Inflammatory macrophage (primary cell): ENCODE data around the gene TBC1D5.

ENCODE experiments used
- DNase-seq, 2 donors: peaks; one replicate each; pipeline ENCODE4 v3.0.0-alpha.2; 2020 to 2022

TBC1D5 gene

DNA sequence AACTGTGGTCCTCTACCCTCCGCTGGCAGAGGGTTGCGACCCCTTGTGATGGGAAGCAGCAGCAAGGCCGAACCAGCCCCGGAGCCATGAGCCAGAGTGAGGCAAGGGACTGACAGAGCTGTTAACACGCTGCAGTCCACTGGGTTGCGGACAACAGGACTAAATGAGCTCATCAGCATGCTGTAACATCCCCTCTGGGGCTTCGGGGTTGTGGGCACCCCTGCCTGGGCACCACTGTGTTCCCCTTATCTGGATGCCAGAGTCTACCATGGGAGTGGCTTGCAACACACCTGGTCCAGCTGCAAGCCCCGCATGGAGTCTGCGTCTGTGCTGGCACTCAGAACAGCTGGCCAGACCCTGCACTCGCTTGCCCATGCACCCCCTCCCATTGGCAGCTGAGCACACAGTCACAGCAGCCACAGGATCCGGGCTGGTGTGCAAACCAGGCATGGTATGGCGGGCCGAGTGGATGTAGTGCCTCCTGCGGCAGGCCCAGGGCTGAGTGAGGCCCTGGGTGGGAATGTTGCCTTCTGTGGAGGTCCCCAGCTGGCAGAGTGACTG lies 453.5 kb downstream of the TBC1D5 start:
- no peak for DNase-seq

DNA sequence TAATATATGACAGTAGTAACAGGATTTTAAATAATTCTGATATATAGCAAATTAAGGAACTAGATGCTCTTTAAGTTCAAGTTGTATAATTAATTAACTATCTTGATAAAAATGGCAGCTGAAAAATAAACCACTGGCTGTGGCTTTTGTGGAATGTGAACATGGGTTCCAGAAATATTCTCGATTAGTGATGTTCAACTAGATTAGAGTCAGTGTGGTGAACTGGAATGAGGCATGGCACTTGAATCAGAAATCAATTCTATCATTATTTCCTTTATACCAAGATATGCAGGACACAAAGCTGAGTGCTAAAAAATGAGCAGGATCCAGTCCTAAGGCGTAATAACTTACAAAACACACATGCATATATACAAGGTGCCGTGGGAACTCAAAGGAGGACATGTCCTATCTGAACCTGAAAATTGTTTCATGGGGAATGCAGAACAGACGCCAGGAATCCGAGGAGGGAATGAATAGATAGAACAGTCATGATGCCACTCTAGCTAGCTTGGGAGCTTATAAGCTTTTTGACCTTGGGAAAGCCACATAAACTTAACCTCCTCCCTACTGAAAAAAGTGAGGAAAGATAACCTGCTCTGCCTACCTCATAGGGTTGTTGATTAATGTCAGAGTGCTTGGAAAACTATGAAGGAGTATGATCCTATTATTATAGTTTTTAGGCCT lies 455.3 kb downstream of the TBC1D5 start:
- no peak for DNase-seq

DNA sequence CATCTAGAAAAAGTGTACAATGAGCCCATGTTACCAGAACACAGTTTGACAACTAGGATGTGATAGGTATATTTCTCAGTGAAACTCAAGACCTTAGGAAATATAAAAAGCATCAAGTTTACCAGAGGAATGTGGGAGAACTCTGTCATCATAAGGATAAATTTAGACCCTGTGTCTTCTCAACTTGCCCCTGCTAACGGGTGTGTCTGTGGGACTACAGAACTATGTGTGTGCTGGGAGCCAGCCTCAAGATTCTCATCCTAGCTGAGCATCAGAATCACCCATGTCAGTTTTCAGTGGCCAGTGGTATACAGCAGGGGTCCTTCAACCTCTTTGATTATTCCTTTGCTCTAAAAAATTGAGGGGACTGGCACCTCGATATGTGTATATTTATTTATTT lies 464.4 kb downstream of the TBC1D5 start:
- no peak for DNase-seq

DNA sequence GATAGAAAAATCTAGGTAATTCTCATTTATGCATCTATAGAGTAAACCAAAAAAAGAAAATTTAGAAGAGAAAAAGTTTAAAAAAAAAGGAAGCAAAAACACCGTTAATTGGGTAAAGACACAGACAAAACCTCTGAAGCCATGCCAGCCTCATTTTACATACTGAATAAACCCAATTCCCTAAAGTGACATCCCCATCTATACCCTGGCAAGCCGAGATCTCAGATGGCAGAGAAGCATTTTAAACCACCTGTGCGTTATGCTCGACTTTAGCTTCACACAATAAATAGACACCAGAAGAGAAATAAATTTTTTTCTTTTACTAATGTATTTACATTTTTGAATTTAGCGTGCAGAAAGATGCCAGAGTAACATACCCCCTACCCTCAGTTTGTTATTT lies 475.6 kb downstream of the TBC1D5 start:
- no peak for DNase-seq

DNA sequence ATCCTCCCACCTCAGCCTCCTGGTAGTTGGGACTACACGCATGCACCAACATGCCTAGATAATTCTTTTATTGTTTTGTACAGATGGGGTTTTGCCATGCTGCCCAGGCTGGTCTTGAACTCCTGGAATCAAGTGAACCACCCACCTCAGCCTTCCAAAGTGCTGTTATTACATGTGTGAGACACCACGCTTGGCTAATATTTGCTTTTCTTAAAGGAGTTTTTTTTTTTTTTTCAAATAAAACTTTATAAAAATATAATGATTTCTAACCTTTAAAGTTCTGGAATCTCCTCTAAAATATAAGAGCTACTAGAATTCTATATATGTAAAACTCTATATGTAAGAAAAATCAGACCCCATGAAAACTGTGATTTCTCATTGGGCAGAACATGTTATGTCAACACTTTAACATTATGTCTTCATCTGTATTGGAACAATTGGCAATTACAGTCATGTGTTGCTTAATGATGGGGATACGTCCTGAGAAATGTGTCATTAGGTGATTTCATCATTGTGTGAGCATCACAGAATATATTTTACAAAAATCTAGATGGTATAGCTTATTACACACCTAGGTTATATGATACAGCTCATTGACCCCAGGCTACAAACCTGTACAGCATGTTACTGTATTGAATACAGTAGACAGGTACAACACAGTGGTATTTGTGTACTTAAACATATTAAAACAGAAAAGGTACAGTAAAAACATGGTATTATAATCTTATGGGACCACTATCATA lies 480.6 kb downstream of the TBC1D5 start:
- no peak for DNase-seq

DNA sequence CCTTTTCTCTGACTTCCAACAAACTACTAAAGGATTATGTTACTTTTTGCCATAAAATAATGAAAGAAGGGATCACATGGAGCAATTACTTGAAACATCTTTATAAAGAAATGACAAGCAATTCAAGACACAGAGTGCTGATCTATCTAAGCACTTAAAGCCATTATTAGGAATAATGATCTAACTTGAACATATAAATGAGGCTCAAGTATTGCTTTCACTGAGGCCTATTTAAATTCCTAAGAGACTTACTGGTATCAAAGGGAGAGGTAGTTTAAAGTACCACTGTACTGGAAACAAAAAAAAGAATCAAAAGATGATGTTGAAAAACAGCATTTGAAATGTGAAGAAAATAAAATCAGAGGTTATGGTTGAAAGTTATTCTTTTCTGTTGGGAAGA lies 482.2 kb downstream of the TBC1D5 start:
- DNase-seq: no peak

DNA sequence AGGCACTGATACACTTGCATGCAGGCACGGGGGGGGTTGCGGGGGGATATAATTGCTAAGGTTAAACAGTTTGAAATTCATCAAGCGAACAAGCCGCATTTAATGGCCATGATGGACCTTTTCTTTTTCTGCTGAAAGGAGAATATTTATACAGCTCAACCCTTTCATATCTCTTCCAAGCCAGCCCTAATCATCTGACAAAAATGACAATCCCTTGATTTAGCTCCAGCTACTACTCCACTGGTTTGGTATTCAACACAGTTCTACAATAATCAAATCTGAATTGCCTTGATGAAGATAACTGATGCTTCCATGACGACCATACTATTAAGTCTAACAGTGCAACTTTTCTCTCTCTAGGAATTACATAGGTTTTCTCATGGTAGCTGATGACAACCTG lies 482.7 kb downstream of the TBC1D5 start:
- no peak for DNase-seq

DNA sequence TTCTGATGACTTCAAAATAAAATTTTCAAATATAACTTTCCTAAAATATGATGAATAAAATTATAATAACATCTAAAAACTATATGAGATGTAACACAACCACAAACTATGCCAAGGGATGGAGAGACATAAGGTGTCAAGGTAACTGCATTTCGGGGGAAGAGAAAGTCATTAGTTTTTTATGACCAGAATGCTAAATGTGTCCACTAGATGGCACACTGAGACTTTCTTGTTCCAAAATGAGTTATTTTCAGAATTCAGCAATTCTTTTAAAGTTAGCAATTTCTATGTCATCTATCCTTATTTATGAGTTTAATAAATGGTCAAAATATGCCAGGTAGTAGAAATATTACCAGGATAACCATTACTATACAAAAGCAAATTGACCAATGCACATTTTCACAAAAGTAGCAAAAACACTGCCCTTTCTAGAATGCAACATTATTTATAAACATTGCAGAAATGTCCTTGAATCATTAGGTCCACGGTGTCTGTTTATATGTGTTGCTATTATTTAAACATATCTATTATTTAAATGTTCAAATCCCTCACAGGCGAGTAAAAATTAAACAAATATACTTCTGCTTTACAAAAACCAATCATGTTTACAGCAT lies 483.5 kb downstream of the TBC1D5 start:
- peak; percentile 26 to 54 for DNase-seq

DNA sequence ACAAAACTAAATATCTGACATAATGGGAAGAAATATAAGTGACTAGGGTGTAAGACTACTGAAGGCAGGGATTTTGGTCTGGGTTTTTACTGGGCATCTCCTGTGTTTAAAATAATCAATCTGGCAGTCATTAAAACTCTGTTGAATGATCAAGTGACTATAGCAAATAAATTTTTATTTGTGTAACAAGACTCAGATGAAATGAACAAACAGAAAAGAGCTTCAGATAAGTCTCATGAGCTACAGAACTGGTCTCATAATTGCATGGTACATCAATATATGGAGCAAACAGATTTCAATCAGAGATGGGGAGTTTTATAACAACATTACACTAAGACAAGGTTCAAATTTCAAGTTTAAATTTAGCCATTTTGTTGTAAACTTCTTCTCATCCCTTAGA lies 485.2 kb downstream of the TBC1D5 start:
- no peak for DNase-seq

DNA sequence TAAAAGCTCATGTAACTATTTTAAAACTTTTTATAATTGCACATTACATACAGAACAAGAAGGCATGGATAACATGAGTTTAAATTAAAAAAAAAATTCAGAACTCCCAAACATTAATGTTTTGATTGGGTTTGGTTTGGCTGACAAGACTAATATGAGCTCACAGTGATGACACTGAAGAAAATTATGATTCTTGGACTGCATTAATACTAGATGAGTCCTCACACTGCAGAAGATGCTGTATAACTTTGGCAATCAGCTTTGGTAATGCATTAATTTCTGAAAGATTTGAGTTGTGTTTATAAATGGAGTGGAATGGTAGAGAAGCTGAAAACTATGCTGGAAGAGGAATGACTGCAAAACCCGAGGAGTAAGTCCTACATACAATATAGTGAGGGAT lies 498.8 kb downstream of the TBC1D5 start:
- DNase-seq: no peak

DNA sequence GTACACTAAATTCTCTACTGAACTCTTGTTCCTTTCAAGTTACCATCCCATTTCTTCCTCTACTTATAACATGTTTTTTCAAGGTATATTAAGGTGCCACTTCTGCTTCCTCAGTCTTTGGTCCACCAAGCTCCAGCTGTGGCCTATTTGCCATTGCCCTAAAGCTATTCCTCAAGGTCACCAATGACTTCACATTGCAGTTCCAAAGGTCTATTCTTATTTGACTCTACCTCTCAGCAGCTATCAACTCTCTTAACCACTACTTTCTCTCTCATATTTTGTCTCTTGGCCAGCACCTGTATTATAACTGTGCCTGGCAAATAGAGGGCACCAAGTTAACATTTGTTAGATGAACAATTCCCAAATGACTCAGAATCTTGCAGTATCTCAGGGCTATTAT lies 503.0 kb downstream of the TBC1D5 start:
- DNase-seq: no peak

DNA sequence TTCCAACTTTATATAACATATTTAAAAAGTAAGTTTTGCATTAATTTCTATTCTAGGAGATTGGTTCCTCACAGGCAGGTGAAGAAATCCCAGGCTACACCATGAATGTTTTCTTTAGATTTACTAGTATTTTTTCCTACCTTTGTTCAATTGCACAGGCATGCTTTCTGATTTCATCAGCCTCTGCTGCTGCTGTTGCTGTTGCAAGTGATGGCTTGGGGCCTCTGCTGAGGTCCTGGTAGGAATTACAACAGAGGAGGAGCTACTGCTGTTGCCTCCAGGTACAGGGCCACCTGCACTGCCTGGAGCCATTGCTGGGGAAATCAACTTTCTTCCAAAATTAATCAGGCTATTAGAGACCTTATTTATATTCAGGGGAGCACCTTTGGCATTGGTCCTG lies 504.4 kb downstream of the TBC1D5 start:
- DNase-seq: no peak

DNA sequence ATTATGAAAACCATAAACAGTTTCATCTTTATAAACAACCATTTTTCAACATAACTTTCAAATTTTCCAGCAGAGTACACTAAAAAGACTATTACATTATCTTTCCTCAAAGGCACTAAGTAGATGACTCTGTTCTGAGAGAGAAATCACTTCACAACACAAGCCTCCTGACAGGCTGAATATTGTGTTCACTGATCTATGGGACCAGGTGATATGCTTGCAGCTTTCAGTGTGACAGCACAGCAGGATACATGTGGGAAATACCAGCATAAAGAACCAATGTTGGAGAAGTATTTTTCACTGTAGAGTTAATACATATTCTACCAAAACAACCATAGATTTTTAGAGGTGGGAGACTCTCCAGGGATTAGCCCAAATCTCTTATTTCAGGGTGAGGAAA lies 507.1 kb downstream of the TBC1D5 start:
- DNase-seq: no peak

DNA sequence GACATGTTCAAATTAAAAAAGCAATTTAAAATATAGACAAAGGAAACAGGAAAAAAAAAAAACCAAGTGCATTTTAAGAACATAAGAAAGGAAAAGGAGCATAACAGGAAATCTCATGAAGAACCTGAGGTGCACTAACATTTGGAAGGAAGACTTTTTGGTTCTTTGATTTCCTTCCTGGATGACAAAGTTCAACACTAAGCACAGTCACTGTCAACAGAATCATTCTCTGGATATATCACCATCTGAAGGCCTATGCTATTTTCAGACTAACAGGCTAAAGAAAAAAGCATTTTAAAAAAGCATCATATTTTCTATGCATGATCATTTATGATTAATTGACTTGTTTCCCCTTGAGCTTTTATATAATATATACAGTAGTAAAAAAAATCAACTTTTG lies 508.0 kb downstream of the TBC1D5 start:
- DNase-seq: no peak

DNA sequence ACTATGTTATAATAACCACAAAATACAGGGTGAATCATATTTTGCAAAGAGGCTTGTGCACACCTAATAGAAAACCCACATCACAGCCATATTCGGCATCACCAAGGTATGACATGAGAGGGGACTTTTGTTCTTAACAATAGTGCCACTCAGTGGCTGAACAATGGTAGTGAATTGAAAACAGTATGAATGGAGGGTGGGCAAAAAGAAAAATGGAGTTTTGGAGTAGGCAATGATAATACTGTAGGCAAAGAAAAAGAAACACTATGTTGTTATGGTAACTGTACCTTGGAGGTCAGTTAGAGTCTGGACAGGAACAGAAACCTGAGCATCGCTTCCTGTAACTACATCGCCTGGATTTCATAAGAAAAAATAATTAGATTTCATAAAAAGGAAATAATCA lies 509.0 kb downstream of the TBC1D5 start:
- peak; percentile 16 to 35 for DNase-seq

DNA sequence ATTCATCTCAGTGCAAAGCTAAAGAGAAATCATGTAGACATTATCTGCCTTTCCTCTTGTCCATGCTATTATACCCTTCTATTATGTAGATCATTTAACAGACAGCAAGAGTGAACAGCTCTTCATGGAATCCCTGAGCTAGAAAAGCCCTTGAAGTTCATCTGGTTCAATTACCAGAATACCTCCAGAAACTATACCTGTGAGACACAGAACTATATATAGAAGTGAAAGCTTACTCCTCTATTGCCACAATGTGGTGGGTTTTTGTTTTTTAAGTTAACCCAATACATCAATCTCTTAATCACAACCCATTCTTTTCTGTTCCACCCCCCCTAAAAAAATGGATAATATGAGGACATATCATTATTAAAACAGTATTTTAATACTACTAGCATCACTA lies 510.0 kb downstream of the TBC1D5 start:
- DNase-seq: no peak

DNA sequence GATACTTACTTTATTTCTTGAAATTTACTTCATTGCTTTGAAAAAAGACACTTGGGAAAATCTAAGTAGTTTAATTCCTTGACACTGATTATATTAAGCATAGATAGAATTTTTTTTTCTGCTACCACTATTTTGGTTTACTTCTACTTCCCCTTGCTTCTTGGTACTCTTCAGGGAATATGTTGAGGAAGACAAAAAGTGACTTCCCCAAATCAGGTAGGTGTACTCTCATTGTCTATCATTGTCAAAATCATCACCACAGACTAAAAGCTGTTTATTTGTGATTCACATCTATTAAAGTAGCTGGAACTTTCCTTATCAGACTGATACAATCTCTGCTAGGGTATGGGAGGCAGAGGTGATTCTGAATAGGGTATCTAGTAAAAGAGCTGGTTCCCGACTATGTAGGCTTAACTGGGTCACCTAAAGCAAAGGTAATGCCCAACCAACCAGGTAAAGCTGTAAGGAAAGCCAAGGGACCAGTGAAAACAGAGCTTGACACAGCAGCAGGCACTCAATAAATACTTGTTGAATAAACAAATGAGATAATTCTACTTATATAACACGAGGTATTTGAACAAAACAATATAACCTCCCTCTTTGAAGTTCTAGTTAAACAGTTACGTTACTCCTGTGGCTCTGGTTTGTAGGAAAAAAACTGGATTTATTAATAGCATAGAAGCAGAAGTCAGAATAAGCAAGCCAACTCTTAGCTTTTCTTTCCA lies 510.7 kb downstream of the TBC1D5 start:
- DNase-seq: no peak

DNA sequence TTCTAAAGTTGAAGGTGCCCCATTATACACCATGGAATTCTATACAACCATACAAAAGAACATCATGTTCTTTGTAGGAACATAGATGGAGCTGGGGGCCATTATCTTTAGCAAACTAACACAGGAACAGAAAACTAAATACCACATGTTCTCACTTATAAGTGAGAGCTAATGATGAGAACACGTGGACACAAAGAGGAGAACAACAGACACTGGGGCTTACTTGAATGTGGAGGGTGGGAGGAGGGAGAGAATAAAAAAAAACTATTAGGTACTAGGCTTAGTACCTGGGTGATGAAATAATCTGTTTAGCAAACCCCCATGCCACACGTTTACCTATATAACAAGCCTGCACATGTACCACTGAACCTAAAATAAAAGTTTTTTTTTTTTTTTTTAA lies 515.0 kb downstream of the TBC1D5 start:
- no peak for DNase-seq

DNA sequence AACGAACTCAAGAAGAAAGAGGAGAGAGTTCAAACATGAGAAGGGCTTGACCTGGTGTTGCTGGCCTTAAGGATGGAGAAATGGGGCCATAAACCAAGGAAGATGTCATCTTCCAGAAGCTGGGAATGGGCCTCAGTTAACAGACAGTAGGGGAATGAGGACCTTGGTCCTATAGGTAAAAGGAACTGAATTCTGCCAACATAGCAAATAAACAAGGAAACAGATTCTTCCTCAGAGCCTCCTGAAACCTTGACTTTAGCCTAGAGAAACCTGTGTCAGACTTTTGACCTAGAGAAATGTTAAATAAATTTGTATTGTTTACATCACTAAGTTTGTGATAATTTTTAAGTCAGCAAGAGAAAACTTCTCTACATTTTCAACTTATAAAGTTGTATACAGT lies 520.9 kb downstream of the TBC1D5 start:
- no peak for DNase-seq

DNA sequence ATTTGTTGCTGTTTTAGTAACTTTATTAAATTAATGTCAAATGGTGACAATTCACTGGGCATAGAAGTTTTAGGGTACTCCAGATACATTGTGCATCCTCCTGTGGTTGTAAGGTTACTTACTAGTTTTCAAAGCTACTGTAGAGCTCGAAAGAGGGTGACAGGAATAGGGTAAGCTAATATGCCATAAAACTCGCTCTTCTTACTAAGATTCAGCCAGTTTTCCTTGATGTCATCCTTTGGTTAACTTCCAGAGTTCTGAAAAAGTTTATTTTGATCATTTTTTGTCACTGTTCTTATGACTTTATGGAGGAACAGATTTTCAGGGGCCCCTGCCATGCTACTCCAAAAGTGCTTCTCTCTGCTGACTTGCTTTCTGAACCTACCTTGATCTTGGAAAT lies 522.8 kb downstream of the TBC1D5 start:
- DNase-seq: no peak

DNA sequence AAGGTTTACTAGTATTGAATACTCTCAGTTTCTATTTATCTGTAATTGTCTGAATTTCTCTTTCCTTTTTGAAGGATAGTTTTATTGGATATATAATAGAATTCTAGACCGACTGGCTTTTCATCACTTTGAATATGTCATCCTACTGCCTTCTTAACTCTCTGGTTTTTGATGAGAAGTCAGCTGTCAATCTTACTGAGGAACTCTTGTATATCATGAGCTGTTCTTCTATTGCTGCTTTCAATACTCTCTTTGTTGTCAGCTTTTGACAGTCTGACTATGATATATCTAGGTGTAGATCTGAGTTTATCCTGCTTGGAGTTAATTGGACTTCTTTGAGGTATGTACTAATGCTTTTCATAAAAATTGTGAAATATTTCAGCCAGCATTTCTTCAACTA lies 523.8 kb downstream of the TBC1D5 start:
- no peak for DNase-seq

DNA sequence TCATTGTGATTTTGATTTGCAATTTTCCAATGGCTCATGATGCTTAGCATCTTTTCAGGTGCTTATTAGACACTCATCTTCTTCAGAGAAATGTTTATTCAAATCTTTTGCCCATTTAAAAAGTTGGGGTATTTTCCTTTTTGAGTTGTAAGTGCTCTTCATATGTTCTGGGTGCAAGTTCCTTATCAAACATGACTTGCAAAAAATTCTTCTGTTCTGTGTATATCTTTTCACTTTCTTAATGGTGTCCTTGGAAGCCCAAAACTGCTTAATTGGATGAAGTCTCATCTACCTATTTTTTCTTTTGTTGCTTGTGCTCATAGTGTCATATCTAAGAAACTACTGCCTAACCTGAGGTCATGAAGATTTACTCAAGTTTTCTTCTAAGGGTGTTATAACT lies 524.8 kb downstream of the TBC1D5 start:
- no peak for DNase-seq

DNA sequence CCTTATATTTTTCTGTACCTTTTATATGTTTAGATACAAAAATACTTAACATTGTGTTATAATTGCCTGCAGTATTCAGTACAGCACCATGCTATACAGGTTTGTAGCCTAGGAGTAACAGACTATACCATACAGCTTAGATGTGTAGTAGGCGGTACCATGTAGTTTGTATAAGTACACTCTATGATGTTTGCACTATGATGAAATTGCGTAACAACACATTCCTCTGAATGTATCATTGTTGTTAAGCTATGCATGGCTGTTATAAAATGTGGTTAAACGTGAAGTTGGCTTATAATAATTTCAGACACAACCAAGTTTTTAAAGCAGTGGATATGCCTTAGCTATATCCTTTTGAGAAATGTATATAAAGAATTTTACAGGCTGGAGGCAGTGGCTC lies 529.3 kb downstream of the TBC1D5 start:
- DNase-seq: no peak
